Kidney epithelial cell (primary cell): Measurements from ENCODE around the gene ANKRD39. TPM values are rescaled to one million over a fixed set of nuclear protein-coding genes. Genes with fewer than 3 reads are reported as not detected.
"Not testable (repeated sequence)": the region's sequence is repeated elsewhere in the genome, so short reads cannot be mapped to it uniquely, and the experiment has no call there.

Experiments
- DNase-seq: peaks from one replicate; pipeline ENCODE4 v3.0.0-alpha.2; 2010; ENCODE audit warnings: low read depth
- H3K27me3 ChIP-seq: 2 replicates; pipeline ENCODE4 v1.6.0; 2011; ENCODE audit warnings: low read length; ENCODE audit not compliant: control insufficient read depth, insufficient read depth
- H3K36me3 ChIP-seq: 2 replicates; pipeline ENCODE4 v1.5.1; 2011; ENCODE audit warnings: low read length; ENCODE audit not compliant: control insufficient read depth, insufficient read depth
- H3K4me3 ChIP-seq: 2 replicates; pipeline ENCODE4 v1.5.1; 2011; ENCODE audit warnings: low read depth, mild to moderate bottlenecking, control low read depth, low read length
- total RNA-seq: library from RNA; depleted of rRNA; stranded (reverse); fragments of >200 nt; gene quantifications from 2 replicates; pipeline ENCODE4 v1.2.3, GENCODE V29; 2015
- TF ChIP-seq, protein P1 (sequence below): IDR thresholded peaks from 2 replicates; pipeline ENCODE4 v1.5.1; 2011; ENCODE audit warnings: mild to moderate bottlenecking, moderate library complexity, low read length, control low read depth, inconsistent platforms; ENCODE audit not compliant: insufficient read depth, poor library complexity, severe bottlenecking

Gene ANKRD39
- total RNA-seq, 1 donor from 2014 or later, result 27.3 TPM

DNA sequence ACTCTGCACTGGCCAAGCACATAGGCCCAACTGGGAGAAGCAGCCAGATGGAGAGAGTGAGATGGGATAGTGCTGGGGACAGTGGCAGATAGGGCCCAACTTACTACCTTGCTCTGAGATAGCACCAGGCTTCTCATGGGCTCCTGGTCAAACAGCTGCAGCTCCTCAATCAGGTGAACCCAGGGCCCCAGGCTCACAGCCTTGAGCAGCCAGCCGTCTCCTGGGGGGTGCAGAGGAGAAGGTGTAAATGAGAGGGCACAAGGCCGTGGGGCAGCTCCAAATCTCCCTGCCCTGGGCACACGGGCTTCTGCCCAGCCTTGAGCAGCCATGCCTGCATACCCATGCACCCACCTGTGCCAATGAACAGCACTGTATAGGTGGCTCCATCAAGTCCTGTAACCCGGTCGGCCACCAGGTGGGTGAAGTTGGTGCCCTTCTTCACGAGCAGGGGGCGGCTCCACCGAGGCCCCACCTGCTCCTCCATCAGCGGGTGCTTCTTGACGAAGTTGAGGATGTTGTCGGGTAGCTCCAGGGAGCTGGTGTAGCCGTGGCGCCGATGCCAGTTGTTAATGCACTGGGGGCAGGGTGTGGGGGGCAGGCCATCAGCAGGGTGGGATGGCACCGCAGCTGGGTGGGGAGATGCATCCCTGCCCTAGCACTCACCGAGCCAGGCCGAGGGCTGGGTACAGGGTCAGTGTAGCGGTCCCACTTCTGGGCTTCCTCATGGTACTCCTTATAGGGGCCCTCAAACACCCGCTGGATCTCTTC is 5.9 kb upstream of the ANKRD39 start:
- no peaks in the 10 kb centered on the region for H3K27me3 ChIP-seq
- no peak for DNase-seq
- no peak overlapping the region for H3K4me3 ChIP-seq
- H3K36me3 ChIP-seq, result peaks cover 8% of the 10 kb centered on the region
- TF ChIP-seq, protein P1, sequence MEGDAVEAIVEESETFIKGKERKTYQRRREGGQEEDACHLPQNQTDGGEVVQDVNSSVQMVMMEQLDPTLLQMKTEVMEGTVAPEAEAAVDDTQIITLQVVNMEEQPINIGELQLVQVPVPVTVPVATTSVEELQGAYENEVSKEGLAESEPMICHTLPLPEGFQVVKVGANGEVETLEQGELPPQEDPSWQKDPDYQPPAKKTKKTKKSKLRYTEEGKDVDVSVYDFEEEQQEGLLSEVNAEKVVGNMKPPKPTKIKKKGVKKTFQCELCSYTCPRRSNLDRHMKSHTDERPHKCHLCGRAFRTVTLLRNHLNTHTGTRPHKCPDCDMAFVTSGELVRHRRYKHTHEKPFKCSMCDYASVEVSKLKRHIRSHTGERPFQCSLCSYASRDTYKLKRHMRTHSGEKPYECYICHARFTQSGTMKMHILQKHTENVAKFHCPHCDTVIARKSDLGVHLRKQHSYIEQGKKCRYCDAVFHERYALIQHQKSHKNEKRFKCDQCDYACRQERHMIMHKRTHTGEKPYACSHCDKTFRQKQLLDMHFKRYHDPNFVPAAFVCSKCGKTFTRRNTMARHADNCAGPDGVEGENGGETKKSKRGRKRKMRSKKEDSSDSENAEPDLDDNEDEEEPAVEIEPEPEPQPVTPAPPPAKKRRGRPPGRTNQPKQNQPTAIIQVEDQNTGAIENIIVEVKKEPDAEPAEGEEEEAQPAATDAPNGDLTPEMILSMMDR, result no peak

GRCh38 chr2:96863056-96863455 is 5.2 kb upstream of the ANKRD39 start:
- H3K36me3 ChIP-seq, DNase-seq, H3K4me3 ChIP-seq, H3K27me3 ChIP-seq: not testable (repeated sequence)

GRCh38 chr2:96861074-96861473 is 3.3 kb upstream of the ANKRD39 start:
- Histone ChIP-seq H3K36me3 (peaks cover 8% of the 10 kb centered on the region), H3K27me3 (no peaks in the 10 kb centered on the region), H3K4me3 (no peak overlapping the region)
- TF ChIP-seq, protein P1, result no peak
- no peak for DNase-seq

GRCh38 chr2:96860065-96861029 is 2.5 kb upstream of the ANKRD39 start:
- no peak for DNase-seq
- H3K4me3 ChIP-seq, result no peak overlapping the region

GRCh38 chr2:96859681-96860064 is 1.9 kb upstream of the ANKRD39 start:
- Histone ChIP-seq H3K36me3 (peaks cover 8% of the 10 kb centered on the region), H3K4me3 (no peak overlapping the region), H3K27me3 (no peaks in the 10 kb centered on the region)
- no peak for DNase-seq
- TF ChIP-seq, protein P1, result no peak

More at GRCh38 chr2:96860065-96861029, 2.5 kb upstream of the ANKRD39 start:
- TF ChIP-seq, protein P1, result no peak
- Histone ChIP-seq H3K27me3 (no peaks in the 10 kb centered on the region), H3K36me3 (peaks cover 8% of the 10 kb centered on the region)

- no peak overlapping the region for H3K4me3 ChIP-seq
Observed at GRCh38 chr2:96859099-96859649, 1.4 kb upstream of the ANKRD39 start.

More at GRCh38 chr2:96859099-96859649, 1.4 kb upstream of the ANKRD39 start:
- TF ChIP-seq, protein P1, result no peak
- no peaks in the 10 kb centered on the region for H3K27me3 ChIP-seq
- peaks cover 5% of the 10 kb centered on the region for H3K36me3 ChIP-seq
- DNase-seq, result no peak
